ENCODE data around the gene LRRC52. TPM values are rescaled to one million over a fixed set of nuclear protein-coding genes. Genes with fewer than 3 reads are reported as not detected.

LRRC52 gene
- total RNA-seq, 1 donor from 2014 or later: not detected

DNA sequence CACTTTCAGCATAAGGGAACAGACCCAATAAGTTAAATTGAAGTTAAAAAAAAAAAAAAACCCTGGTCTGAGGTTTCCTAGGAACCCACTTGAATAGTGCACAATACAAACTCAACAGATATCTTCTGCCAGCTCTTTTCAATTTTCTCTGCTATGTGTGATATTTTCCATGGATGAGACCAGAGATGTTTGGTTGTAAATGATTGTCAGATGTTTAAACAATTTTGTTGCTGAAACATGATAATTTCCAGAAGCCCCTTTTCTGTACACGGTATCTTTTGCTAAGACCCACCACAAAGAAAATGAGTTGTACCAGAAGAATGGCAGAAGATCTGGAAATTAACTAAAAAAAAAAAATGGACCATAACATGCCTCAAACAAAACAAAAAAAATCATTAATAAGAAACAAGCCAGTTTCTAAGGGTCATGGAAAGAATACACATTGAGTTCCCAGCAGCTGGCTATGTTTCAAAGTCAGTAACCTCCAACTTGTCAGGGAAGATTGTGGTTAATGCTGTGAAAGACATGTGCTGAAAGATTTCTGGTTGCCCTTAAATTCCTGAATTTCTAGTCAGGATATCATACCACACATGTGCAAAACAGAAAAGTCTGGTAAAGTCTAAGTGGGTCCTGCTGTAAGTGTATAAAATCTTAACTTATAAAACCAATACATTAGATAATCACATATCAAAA is 51.6 kb downstream of the LRRC52 start:
- TF ChIP-seq, protein P1, sequence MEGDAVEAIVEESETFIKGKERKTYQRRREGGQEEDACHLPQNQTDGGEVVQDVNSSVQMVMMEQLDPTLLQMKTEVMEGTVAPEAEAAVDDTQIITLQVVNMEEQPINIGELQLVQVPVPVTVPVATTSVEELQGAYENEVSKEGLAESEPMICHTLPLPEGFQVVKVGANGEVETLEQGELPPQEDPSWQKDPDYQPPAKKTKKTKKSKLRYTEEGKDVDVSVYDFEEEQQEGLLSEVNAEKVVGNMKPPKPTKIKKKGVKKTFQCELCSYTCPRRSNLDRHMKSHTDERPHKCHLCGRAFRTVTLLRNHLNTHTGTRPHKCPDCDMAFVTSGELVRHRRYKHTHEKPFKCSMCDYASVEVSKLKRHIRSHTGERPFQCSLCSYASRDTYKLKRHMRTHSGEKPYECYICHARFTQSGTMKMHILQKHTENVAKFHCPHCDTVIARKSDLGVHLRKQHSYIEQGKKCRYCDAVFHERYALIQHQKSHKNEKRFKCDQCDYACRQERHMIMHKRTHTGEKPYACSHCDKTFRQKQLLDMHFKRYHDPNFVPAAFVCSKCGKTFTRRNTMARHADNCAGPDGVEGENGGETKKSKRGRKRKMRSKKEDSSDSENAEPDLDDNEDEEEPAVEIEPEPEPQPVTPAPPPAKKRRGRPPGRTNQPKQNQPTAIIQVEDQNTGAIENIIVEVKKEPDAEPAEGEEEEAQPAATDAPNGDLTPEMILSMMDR (IDR thresholded peaks at IDR 0.05): no peak
- TF ChIP-seq POLR2AphosphoS5 (IDR thresholded peaks at IDR 0.05; ENCODE audit: insufficient read depth in 1 of 2, low read depth in 1 of 2): no peak
- no peak for TF ChIP-seq POLR2A (IDR thresholded peaks at IDR 0.05)
- intact Hi-C loops (cut with DNase I): no loop called here
- no peaks in the 10 kb centered on the region for H3K36me3 ChIP-seq
- no peak for DNase-seq (ENCODE audit: extremely low spot score in 2 of 2)
- H3K27me3 ChIP-seq: no peaks in the 10 kb centered on the region
- H3K4me3 ChIP-seq: no peak overlapping the region
- H3K4me1 ChIP-seq: peaks cover 11% of the 10 kb centered on the region
- H3K9me3 ChIP-seq: no peaks in the 10 kb centered on the region
- H3K27ac ChIP-seq: no peak overlapping the region

DNA sequence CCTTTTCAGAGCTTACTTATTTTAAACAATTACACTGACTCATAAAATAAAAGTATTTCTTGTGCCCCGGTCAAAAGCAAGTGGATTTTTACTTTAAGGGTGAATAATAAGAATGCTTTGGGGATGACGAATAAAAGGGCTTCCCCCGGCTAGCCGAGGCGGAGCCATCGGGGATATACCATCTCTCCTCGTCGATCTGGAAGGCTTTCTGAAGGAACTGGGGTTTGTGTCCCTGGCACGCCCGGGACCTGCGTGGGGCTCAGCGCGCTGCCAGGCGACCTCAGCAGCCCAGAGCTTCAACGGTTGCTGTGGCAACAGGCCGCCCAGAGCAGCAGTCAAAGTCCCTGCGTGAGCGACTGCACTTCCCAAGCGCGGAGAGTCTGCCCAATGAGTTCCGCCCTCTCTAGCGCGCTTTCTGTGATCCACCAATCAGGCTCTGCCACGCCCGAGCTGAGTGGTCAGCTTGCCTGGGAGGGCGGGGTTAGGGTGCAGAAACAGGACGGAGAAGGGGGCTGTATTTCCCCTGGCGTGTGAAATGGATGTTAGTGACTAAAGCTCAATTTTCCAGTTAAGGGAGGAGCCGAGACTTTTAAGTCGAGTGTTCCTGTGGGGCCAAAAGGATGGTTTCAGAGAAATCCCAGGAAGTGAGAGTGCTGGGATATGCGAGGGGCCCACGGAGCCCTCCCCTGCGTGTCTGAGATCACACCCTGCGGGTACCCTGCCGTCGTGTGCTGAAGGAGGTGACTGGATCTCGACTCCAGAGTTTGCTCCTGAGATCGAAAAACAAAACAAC is 54.3 kb downstream of the LRRC52 start:
- H3K9me3 ChIP-seq: no peaks in the 10 kb centered on the region
- H3K27ac ChIP-seq: peak overlapping the region; percentile 86
- no peaks in the 10 kb centered on the region for H3K27me3 ChIP-seq
- intact Hi-C loops (cut with DNase I): no loop called here
- TF ChIP-seq POLR2A (IDR thresholded peaks at IDR 0.05) (no peak), POLR2AphosphoS5 (IDR thresholded peaks at IDR 0.05; ENCODE audit: insufficient read depth in 1 of 2, low read depth in 1 of 2) (peak; percentile 85 to 91)
- peaks cover 11% of the 10 kb centered on the region for H3K4me1 ChIP-seq
- H3K4me3 ChIP-seq: peak overlapping the region; percentile 39 to 62
- peak in 1 of 2 donors; percentile 98 for DNase-seq (ENCODE audit: extremely low spot score in 2 of 2)
- no peaks in the 10 kb centered on the region for H3K36me3 ChIP-seq

DNA sequence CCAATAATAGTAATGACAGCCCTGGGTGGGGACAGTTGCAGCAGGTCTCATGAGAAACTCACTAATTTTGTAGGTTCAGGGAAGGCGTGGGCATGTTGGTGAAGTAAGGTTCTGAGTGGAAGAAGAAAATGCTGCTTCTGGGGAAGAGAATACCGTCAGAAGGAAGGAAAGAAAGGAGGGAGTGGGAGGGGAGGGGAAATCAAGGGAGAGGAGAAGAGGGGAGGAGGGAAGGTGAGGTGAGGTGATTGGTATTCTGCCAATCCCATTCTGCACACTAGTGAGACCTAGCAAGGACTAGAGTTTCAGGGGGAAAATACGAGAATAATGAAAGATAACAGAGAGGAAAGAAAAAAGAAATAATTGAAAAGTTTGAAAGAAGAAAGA is 54.9 kb downstream of the LRRC52 start:
- Histone ChIP-seq H3K36me3 (no peaks in the 10 kb centered on the region), H3K9me3 (no peaks in the 10 kb centered on the region)

DNA sequence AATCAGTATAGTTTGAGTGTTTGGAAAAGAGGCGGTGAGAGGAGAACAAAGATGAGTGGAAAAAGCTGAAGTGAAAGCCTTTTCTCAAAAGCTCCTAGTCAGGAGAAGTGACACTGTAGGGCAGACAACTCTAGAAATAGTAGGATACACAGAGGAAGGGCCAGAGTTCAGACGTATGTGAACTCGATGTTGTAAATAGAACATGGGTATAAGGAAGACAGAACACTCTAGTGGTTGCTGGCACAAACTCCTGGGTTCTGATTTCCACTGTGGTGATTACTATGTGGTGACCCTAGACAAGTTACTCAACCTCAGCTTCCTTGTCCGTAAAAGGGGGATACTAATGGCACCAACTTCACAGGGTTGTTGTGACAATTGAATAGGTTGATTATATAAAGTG is 57.0 kb downstream of the LRRC52 start:
- Histone ChIP-seq H3K9me3 (no peaks in the 10 kb centered on the region), H3K4me3 (no peak overlapping the region), H3K36me3 (no peaks in the 10 kb centered on the region), H3K27ac (no peak overlapping the region), H3K27me3 (no peaks in the 10 kb centered on the region), H3K4me1 (peaks cover 11% of the 10 kb centered on the region)
- TF ChIP-seq POLR2A (IDR thresholded peaks at IDR 0.05) (no peak), POLR2AphosphoS5 (IDR thresholded peaks at IDR 0.05; ENCODE audit: insufficient read depth in 1 of 2, low read depth in 1 of 2) (no peak)
- intact Hi-C loops (cut with DNase I): loop anchor here (5.0 kb wide), 1 partner anchor 317 kb away; no protein-coding TSS in a partner anchor
- DNase-seq (ENCODE audit: extremely low spot score in 2 of 2): no peak

More for the DNA sequence above, 54.9 kb downstream of the LRRC52 start:
- peak overlapping the region; percentile 39 to 62 for H3K4me3 ChIP-seq
- H3K27me3 ChIP-seq: no peaks in the 10 kb centered on the region
- DNase-seq (ENCODE audit: extremely low spot score in 2 of 2): no peak
- no peak for TF ChIP-seq POLR2AphosphoS5 (IDR thresholded peaks at IDR 0.05; ENCODE audit: insufficient read depth in 1 of 2, low read depth in 1 of 2)
- TF ChIP-seq, protein P1 (IDR thresholded peaks at IDR 0.05): no peak
- intact Hi-C loops (cut with DNase I): no loop called here
- H3K4me1 ChIP-seq: peaks cover 11% of the 10 kb centered on the region
- H3K27ac ChIP-seq: peak overlapping the region; percentile 86

DNA sequence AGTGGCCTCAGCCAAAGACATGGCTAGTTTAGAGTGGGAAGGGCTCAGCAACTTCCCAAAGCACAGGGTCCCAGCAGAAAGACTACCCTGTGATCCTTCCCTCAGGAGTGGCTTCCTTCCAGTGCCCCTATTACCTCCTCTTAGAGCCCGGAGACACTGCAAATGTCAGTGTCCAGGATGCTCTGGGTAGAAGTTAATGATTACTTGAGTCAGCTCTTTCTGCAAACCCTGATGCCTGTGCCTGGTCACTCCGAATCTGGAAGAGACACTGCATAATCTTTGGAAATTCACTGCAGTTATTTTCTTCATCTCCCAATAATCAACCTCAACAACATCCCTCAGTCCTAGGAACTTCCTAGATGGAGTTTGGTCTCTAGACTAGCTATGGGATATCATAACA is 60.0 kb downstream of the LRRC52 start:
- no peak for TF ChIP-seq POLR2A (IDR thresholded peaks at IDR 0.05)
- TF ChIP-seq, protein P1 (IDR thresholded peaks at IDR 0.05): no peak
- no peak for TF ChIP-seq POLR2AphosphoS5 (IDR thresholded peaks at IDR 0.05; ENCODE audit: insufficient read depth in 1 of 2, low read depth in 1 of 2)
- Histone ChIP-seq H3K4me3 (no peak overlapping the region), H3K27me3 (no peaks in the 10 kb centered on the region), H3K9me3 (no peaks in the 10 kb centered on the region), H3K27ac (no peak overlapping the region), H3K36me3 (no peaks in the 10 kb centered on the region), H3K4me1 (no peaks in the 10 kb centered on the region)
- DNase-seq (ENCODE audit: extremely low spot score in 2 of 2): no peak
- intact Hi-C loops (cut with DNase I): loop anchor here (5.0 kb wide), 1 partner anchor 313 kb away; no protein-coding TSS in a partner anchor
